ENCODE measurements around the gene TGFBR3L. TPM values are rescaled to one million over a fixed set of nuclear protein-coding genes. Genes with fewer than 3 reads are reported as not detected.
"Not testable (repeated sequence)": the region's sequence is repeated elsewhere in the genome, so short reads cannot be mapped to it uniquely, and the experiment has no call there.

The TGFBR3L gene
- total RNA-seq, 2 experiments from 2014 or later: 0.13 to 0.61 TPM

DNA sequence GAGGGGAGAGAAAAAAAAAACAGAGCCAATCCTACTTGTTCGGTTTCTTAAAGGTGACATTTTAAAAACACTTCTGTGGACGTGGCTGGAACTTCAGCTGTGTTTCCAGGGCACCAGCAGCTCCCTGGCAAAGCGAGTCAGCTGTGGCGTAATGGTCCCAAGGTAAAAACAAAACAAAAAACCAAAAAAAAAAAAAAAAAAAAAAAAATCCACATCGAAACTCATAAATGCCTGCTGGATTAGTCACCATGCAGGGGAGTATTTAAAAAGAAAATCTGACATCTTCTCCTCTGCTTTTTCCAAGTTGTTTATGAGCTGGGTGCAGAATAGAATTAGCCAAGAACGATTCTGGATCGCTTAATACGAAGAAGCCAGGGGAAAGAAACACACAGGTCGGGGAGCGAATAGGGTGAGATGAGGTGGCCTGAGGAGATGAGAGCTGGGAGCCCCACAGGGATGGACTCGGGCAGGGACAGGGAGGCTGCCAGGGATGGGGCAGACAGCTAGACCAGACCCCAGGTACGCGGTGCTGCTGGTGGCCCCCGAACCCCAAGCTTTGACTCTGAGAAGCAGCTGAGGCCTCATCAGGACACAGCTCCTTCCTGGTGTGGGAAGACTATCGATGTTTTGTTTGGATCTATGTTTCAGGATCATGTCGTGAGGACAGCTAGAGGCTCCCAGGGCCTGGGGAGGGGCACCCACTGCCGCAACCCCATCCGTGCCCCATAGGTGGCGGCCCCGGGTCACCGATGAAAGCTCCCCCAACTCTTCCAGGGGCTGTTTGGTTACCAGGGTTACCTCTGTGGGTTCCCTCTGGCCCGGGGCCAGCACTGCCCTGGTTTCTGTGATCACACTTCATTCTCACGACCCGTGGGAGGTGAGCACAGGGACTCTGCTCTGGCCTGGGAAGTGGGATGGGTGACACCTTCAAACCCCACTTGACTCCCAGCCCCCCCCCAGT is 14.4 kb downstream of the TGFBR3L start:
- Histone ChIP-seq H3K4me3 (ENCODE audit: low read depth, low read length, poor library complexity, severe bottlenecking) (no peak overlapping the region), H3K9me3 (ENCODE audit: low read length) (no peaks in the 10 kb centered on the region), H3K4me1 (ENCODE audit: insufficient read depth, low read length, poor library complexity, severe bottlenecking) (peaks cover 5% of the 10 kb centered on the region), H2AFZ (ENCODE audit: low read length) (no peak overlapping the region), H4K20me1 (ENCODE audit: insufficient read depth, low read length) (no peaks in the 10 kb centered on the region), H3K79me2 (ENCODE audit: insufficient read depth, low read depth, low read length) (no peaks in the 10 kb centered on the region), H3K9me2 (ENCODE audit: insufficient read depth, low read length) (no peaks in the 10 kb centered on the region), H3K4me2 (ENCODE audit: low read length) (no peak overlapping the region), H3K36me3 (ENCODE audit: insufficient read depth, low read length) (peaks cover 49% of the 10 kb centered on the region), H3K27ac (ENCODE audit: low read depth, low read length, poor library complexity, severe bottlenecking) (no peak overlapping the region)
- TF ChIP-seq, protein P1, sequence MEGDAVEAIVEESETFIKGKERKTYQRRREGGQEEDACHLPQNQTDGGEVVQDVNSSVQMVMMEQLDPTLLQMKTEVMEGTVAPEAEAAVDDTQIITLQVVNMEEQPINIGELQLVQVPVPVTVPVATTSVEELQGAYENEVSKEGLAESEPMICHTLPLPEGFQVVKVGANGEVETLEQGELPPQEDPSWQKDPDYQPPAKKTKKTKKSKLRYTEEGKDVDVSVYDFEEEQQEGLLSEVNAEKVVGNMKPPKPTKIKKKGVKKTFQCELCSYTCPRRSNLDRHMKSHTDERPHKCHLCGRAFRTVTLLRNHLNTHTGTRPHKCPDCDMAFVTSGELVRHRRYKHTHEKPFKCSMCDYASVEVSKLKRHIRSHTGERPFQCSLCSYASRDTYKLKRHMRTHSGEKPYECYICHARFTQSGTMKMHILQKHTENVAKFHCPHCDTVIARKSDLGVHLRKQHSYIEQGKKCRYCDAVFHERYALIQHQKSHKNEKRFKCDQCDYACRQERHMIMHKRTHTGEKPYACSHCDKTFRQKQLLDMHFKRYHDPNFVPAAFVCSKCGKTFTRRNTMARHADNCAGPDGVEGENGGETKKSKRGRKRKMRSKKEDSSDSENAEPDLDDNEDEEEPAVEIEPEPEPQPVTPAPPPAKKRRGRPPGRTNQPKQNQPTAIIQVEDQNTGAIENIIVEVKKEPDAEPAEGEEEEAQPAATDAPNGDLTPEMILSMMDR (conservative IDR thresholded peaks at IDR 0.05; ENCODE audit: low read length): peak; percentile 74
- no peak for TF ChIP-seq EZH2phosphoT487 (IDR thresholded peaks at IDR 0.05; ENCODE audit: borderline replicate concordance, low read depth, low read length)
- intact Hi-C loops (cut with micrococcal nuclease; ENCODE audit: unreplicated experiment): no loop called here
- DNase-seq (ENCODE audit: low spot score): peak; percentile 51
- CTCF ChIA-PET (ENCODE audit: unreplicated experiment): interaction anchor here (1.0 kb wide), 1 partner anchor 8 kb away, joined by 3 read pairs; the partner anchor contains the start of gene SNAPC2
- BruUV-seq (replicated peaks): no TSS peak
- POLR2A ChIA-PET: interaction anchor here (0.7 kb wide), 1 partner anchor 672 kb away, joined by 5 read pairs; no protein-coding TSS in a partner anchor

DNA sequence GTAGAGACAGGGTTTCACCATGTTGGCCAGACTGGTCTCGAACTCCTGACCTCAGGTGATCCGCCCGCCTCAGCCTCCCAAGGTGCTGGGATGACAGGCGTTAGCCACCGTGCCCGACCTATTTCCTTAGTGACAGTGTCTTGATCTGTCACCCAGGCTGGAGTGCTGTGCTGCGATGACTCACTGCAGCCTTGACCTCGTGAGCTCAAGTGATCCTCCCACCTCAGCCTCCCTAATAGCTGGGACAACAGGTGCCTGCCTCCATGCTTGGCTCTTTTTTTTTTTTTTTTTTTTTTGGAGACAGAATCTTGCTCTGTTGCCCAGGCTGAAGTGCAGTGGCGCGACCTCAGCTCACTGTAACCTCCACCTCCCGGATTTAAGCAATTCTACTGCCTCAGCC is 15.4 kb downstream of the TGFBR3L start:
- BruUV-seq (replicated peaks); DNase-seq (ENCODE audit: low spot score); intact Hi-C loops (cut with micrococcal nuclease; ENCODE audit: unreplicated experiment): not testable (repeated sequence)

DNA sequence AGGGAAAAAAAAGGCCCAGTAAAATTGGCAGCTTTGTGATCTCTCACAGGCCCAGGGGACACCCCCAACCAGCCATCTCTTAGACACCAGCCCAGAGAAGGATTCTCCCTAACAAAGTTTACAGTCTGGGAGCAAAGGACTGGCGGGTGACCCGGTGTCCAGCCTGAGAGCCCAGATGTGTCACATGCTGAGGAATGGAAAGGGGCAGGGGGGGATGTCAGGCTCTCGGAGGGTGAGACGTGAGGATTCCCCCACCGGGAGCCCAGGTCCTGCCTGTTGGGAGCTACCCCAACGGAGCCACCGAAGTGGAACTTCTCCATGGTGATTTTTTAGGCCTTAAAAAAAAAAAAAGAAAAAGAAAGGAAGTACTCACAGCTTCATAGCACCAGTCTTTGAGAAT is 16.1 kb downstream of the TGFBR3L start:
- no peak overlapping the region for H3K4me2 ChIP-seq (ENCODE audit: low read length)
- H3K9me3 ChIP-seq (ENCODE audit: low read length): no peaks in the 10 kb centered on the region
- CTCF ChIA-PET (ENCODE audit: unreplicated experiment): no interaction called here
- H3K36me3 ChIP-seq (ENCODE audit: insufficient read depth, low read length): peaks cover 66% of the 10 kb centered on the region
- TF ChIP-seq, protein P1 (conservative IDR thresholded peaks at IDR 0.05; ENCODE audit: low read length): no peak
- no peak for TF ChIP-seq EZH2phosphoT487 (IDR thresholded peaks at IDR 0.05; ENCODE audit: borderline replicate concordance, low read depth, low read length)
- no peak overlapping the region for H2AFZ ChIP-seq (ENCODE audit: low read length)
- peaks cover 5% of the 10 kb centered on the region for H3K4me1 ChIP-seq (ENCODE audit: insufficient read depth, low read length, poor library complexity, severe bottlenecking)
- intact Hi-C loops (cut with micrococcal nuclease; ENCODE audit: unreplicated experiment): no loop called here
- H3K27ac ChIP-seq (ENCODE audit: low read depth, low read length, poor library complexity, severe bottlenecking): no peak overlapping the region
- no peaks in the 10 kb centered on the region for H3K79me2 ChIP-seq (ENCODE audit: insufficient read depth, low read depth, low read length)
- no peaks in the 10 kb centered on the region for H4K20me1 ChIP-seq (ENCODE audit: insufficient read depth, low read length)
- no peak overlapping the region for H3K4me3 ChIP-seq (ENCODE audit: low read depth, low read length, poor library complexity, severe bottlenecking)
- POLR2A ChIA-PET: interaction anchor here (0.6 kb wide), 1 partner anchor 91 kb away, joined by 3 read pairs; no protein-coding TSS in a partner anchor
- BruUV-seq (replicated peaks): no TSS peak
- no peak for DNase-seq (ENCODE audit: low spot score)
- H3K9me2 ChIP-seq (ENCODE audit: insufficient read depth, low read length): no peaks in the 10 kb centered on the region

More for the DNA sequence above, 15.4 kb downstream of the TGFBR3L start:
- H3K4me2 ChIP-seq (ENCODE audit: low read length); H3K9me3 ChIP-seq (ENCODE audit: low read length); POLR2A ChIA-PET; H3K4me1 ChIP-seq (ENCODE audit: insufficient read depth, low read length, poor library complexity, severe bottlenecking); H3K9me2 ChIP-seq (ENCODE audit: insufficient read depth, low read length); H3K27ac ChIP-seq (ENCODE audit: low read depth, low read length, poor library complexity, severe bottlenecking); H4K20me1 ChIP-seq (ENCODE audit: insufficient read depth, low read length); CTCF ChIA-PET (ENCODE audit: unreplicated experiment); H2AFZ ChIP-seq (ENCODE audit: low read length); H3K79me2 ChIP-seq (ENCODE audit: insufficient read depth, low read depth, low read length); H3K4me3 ChIP-seq (ENCODE audit: low read depth, low read length, poor library complexity, severe bottlenecking): not testable (repeated sequence)
- H3K36me3 ChIP-seq (ENCODE audit: insufficient read depth, low read length): peaks cover 60% of the 10 kb centered on the region

All from OCI-LY7 (cell line).